ENCODE measurements around the gene PKP3.
"Not testable (repeated sequence)": the region's sequence is repeated elsewhere in the genome, so short reads cannot be mapped to it uniquely, and the experiment has no call there.

The PKP3 gene

DNA sequence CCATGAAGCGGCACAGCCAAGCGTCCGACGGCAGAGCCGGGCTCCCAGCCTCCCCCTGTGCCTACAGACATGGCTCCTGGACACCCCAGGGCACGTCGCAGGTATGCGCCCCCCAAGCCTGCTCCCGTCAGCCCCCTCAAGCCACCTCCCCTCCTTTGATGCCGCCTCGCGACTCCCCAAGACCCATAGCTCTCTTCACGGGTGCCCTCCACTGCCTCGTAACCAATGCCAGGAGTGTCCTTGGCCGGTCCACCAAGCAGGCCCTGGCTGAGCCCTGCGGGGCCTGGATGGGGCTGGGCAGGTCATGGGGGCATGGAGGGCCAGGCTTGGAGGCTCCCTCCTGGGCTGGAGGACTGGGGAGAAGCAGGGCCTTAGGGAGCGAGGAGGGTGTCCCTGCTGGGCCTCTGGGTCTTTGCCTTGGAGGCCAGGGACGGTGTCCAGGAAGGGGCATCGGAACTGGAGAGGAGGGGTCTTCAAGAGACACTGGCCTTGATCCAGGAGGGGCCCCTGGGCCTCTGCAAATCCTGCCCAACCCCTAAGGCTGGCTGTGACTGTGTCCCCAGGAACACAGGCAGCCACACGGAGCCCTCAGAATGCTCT lies 38.6 kb downstream of the PKP3 start:
- Mint-ChIP-seq H3K36me3 (peaks cover 24% of the 10 kb centered on the region), H3K27ac (no peak overlapping the region), H3K27me3 (no peaks in the 10 kb centered on the region), H3K4me1 (peaks cover 10% of the 10 kb centered on the region), H3K4me3 (no peak overlapping the region), H3K9me3 (no peaks in the 10 kb centered on the region)
- no peak for ATAC-seq

DNA sequence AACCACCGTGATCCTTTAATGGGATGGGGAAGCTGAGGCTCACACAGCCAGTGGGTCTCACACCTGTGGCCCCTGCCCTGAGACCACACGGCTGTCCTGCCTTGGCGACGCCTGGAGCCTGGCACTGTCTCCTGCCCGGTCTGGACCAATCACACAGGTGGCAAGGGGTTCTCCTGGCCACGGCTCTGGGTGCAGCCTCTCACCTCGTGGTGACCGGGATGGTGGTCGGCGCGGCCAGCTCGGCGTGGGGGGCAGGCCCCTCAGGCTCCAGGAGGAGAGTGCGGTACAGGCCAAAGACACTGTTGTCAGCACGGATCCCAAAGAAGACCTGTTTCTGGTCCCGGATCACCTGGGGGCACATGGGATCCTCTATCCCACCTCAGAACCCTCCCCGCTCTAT lies 39.1 kb downstream of the PKP3 start:
- Mint-ChIP-seq H3K27me3 (no peaks in the 10 kb centered on the region), H3K27ac (no peak overlapping the region), H3K4me1 (peaks cover 13% of the 10 kb centered on the region), H3K9me3 (no peaks in the 10 kb centered on the region), H3K4me3 (no peak overlapping the region), H3K36me3 (peaks cover 23% of the 10 kb centered on the region)
- no peak for ATAC-seq

DNA sequence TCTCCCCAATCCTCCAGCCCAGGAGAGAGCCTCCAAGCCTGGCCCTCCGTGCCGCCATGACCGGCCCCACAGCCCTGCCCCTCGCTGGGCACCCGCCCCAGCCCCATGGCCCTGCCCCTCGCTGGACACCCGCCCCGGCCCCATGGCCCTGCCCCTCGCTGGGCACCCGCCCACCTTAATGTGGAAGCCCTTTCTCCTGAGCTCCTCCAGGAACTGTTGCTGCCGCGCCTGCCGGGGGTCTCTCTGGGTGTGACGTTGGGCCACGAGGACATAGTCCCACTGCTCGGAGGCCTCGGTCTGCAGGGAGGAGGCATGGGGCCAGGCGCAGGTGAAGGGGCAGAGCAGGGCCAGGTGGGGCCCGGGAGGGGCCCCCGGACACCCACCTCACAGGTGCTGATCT lies 39.6 kb downstream of the PKP3 start:
- no peak for ATAC-seq
- H3K4me1 Mint-ChIP-seq: peaks cover 15% of the 10 kb centered on the region
- H3K27me3 Mint-ChIP-seq: no peaks in the 10 kb centered on the region
- H3K4me3 Mint-ChIP-seq: no peak overlapping the region
- H3K27ac Mint-ChIP-seq: no peak overlapping the region
- no peaks in the 10 kb centered on the region for H3K9me3 Mint-ChIP-seq
- peaks cover 17% of the 10 kb centered on the region for H3K36me3 Mint-ChIP-seq

DNA sequence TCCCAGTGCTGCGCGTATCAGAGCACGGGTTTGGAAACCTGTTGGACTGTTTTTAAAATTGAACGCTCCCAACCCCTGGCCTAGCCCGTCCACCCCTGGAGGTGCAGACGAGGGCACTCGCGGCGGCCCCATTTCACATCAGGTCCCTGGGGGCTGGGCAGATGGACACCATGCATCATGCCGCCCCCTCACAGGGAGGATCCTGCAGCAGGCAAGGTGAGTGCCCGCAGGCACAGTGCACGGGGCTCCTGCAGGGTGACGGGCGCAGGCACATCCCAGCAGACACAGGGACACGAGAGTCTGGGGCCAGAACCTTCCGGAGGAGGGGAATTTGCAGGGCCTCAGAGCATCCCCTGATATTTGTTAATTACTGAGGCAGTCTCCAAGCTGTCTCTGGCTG lies 40.5 kb downstream of the PKP3 start:
- Mint-ChIP-seq H3K4me3 (no peak overlapping the region), H3K36me3 (peaks cover 9% of the 10 kb centered on the region)

DNA sequence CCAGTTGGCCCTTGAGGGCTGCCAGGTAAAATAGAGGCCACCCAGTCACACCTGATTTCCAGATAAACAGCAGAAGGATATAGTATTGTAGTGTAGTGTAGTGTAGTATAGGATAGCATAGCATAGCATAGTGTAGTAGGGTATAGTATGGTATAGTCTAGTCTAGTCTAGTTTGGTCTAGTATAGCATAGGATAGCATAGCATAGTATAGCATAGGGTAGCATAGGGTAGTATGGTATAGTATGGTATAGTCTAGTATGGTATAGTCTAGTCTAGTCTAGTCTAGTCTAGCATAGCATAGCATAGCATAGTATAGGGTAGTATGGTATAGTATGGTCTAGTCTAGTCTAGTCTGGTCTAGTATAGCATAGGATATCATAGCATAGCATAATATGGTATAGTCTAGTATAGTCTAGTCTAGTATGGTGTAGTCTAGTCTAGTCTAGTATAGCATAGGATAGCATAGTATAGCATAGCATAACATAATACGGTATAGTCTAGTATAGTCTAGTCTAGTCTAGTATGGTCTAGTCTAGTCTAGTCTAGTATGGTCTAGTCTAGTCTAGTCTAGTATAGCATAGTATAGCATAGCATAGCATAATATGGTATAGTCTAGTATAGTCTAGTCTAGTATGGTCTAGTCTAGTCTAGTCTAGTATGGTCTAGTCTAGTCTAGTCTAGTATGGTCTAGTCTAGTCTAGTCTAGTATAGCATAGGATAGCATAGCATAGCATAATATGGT lies 41.2 kb downstream of the PKP3 start:
- not testable (repeated sequence) for H3K9me3 Mint-ChIP-seq, H3K36me3 Mint-ChIP-seq, ATAC-seq, H3K4me3 Mint-ChIP-seq, H3K27ac Mint-ChIP-seq, H3K27me3 Mint-ChIP-seq
- peaks cover 28% of the 10 kb centered on the region for H3K4me1 Mint-ChIP-seq

More for the DNA sequence above, 40.5 kb downstream of the PKP3 start:
- no peak for ATAC-seq
- peaks cover 21% of the 10 kb centered on the region for H3K4me1 Mint-ChIP-seq
- H3K9me3 Mint-ChIP-seq: no peaks in the 10 kb centered on the region
- H3K27me3 Mint-ChIP-seq: no peaks in the 10 kb centered on the region
- no peak overlapping the region for H3K27ac Mint-ChIP-seq

DNA sequence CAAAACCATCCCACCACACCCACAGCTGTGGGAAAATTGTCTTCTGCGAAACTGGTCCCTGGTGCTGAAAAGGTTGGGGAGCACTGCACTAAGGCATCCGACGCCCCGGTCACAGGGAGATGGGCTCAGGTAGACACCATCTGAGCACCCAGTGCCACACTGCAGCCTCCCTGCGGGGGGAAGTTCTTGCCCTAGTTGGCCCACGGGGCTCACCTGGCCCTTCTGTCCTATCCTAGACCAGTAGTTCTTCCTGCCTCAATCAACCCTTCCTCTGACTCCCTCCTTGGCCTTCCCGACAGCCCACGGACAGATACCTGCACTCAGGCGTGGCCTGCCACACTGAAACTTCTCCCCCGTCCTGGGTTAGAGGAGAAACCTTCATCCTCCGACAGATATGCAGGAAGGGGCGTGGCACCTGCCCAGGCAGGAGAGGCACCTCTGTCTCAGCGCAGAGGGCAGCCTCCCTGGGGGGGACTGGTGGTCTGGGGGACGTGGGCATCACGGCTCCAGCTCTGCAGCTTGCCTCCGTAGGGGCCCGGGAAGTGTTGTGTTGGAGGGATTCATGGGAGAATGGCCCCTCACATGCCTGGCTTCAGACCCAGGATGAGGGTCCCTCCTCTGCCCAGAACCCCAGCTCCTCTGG lies 43.3 kb downstream of the PKP3 start:
- no peak overlapping the region for H3K27ac Mint-ChIP-seq
- peaks cover 40% of the 10 kb centered on the region for H3K4me1 Mint-ChIP-seq
- peaks cover 5% of the 10 kb centered on the region for H3K36me3 Mint-ChIP-seq
- no peaks in the 10 kb centered on the region for H3K27me3 Mint-ChIP-seq
- H3K9me3 Mint-ChIP-seq: no peaks in the 10 kb centered on the region
- no peak overlapping the region for H3K4me3 Mint-ChIP-seq
- no peak for ATAC-seq

DNA sequence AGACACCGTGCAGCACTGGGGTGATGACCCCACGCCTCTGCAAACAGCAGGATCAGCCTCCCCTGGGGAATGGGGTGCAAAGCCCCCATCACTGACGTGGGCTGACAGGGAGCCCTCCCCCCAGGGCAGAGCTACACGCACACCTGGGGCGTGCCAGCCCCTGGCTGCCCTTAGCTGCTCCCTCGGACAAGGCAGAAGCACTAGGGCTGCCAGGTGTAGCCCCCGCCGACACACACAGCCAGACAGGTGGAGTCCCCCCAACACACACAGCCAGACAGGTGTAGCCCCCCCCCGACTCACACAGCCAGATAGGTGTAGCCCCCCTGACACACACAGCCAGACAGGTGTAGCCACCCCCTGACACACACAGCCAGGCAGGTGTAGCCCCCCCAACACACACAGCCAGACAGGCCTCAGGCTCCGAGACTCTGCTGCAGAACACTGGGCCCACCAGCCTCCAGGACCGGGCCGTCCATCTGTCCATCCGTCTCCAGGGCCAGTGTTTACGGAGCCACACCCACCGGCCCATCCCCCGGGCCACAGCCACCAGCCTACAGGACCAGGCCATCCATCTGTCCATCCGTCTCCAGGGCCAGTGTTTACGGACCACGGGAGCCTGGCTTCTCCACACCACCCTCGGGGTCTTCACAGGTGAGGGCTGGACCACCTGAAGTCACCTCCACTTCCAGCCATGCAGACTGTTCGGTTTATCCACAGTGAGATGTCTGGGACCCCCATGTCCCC lies 44.3 kb downstream of the PKP3 start:
- Mint-ChIP-seq H3K27ac (no peak overlapping the region), H3K36me3 (no peaks in the 10 kb centered on the region)
- no peak for ATAC-seq

DNA sequence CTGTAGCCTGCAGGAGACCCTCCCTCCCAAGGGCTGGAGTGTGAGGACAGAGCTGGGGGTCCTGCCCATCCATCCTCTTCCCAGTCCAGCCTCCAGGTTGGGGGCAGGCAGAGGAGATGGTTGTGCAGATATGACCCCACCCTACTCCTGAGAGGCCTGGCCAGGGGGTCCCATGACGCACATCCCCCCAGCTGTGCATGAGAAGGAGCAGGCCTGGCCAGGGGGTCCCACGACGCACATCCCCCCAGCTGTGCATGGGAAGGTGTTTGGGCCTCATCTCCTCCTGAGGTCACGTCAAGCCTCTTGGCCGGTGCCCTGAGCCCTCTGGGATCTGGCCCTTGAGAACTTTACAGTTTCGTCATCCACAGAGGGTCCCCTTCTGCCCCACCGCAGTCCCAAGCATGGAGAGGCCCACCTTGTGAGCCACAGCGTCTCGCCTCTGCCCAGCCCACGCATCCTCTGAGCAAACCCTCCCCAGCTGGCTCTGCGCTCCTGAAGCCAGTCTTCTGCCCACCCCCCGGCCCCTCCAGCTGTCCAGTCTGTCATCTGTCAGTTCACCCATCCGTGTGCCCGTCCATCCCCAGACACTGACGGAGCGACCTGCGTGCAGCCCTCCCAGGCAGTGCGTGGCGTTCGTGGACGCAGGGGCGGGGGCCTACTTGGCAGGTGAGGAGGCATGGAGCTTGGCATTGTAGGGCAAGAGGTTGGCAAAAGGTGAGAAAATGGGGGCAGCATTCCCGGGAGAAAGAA lies 45.5 kb downstream of the PKP3 start:
- Mint-ChIP-seq H3K36me3 (no peaks in the 10 kb centered on the region), H3K4me3 (peak overlapping the region; percentile 34), H3K27ac (no peak overlapping the region), H3K9me3 (no peaks in the 10 kb centered on the region), H3K27me3 (no peaks in the 10 kb centered on the region), H3K4me1 (peaks cover 46% of the 10 kb centered on the region)
- ATAC-seq: no peak

More for the DNA sequence above, 44.3 kb downstream of the PKP3 start:
- Mint-ChIP-seq H3K9me3 (no peaks in the 10 kb centered on the region), H3K4me3 (no peak overlapping the region), H3K27me3 (no peaks in the 10 kb centered on the region), H3K4me1 (peaks cover 40% of the 10 kb centered on the region)

DNA sequence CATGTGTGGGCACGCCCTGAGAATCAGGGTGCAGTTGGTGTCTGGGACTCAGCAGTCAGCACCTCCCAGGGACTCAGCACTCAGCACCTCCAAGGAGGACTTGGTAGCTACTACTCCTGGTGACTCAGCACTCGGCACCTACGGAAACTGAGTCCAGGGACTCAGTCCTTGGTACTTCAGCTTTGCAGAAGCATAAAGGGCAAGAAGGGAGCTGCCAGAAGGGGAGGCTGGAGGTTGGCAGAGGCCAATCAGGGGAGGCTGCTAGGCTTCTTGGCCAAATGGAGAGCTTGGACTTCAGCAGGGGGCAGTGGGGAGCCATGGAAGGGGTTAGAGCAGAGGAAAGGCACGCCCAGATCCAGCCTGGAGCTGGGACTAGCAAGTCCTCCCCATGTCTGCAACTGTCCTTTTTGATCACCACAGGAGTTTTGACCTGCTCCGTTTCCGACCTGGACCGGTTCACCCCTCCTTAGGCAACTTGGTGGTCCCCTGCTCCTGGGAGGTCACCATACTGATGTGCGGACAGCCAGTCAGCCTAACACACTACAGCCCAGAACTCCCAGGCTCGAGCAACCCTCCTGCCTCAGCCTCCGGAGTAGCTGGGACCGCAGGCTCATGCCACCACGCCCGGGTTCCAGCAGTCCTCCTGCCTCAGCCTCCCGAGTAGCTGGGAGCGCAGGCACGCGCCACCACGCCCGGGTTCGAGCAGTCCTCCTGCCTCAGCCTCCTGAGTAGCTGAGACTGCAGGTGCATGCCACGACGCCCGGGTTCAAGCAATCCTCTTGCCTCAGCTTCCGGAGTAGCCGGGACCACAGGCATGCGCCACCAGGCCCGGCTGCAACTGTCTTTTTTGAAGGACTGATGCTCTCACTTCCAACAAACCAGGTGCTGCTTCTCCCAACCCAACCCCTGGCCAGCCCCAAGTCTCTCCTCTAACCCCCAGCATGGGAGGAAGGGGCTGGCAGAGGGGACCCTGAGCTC lies 46.3 kb downstream of the PKP3 start:
- ATAC-seq: no peak
- no peaks in the 10 kb centered on the region for H3K36me3 Mint-ChIP-seq
- H3K9me3 Mint-ChIP-seq: no peaks in the 10 kb centered on the region
- H3K4me1 Mint-ChIP-seq: peaks cover 46% of the 10 kb centered on the region
- H3K27ac Mint-ChIP-seq: peak overlapping the region; percentile 53
- peak overlapping the region; percentile 74 for H3K4me3 Mint-ChIP-seq
- H3K27me3 Mint-ChIP-seq: no peaks in the 10 kb centered on the region

DNA sequence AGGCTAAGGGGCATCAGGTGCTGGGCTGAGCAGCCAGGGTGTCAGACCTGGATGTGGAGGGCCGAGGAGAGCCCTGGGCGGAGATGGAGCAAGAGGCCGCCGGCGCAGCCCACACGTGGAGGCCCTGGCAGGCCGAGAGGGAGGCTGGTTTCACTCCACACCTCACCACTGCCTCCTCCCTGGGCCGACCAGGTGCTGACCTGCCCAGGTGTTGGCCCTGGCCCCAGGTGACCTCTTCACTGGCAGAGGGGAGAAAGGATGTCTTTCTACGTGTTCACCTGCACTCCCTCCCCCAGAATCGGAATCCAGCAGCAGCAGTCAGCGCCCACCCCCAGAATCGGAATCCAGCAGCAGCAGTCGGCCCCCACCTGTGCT lies 47.0 kb downstream of the PKP3 start:
- Mint-ChIP-seq H3K27me3 (no peaks in the 10 kb centered on the region), H3K27ac (peak overlapping the region; percentile 53), H3K4me3 (peak overlapping the region; percentile 74), H3K36me3 (no peaks in the 10 kb centered on the region), H3K9me3 (no peaks in the 10 kb centered on the region), H3K4me1 (peaks cover 46% of the 10 kb centered on the region)
- no peak for ATAC-seq

DNA sequence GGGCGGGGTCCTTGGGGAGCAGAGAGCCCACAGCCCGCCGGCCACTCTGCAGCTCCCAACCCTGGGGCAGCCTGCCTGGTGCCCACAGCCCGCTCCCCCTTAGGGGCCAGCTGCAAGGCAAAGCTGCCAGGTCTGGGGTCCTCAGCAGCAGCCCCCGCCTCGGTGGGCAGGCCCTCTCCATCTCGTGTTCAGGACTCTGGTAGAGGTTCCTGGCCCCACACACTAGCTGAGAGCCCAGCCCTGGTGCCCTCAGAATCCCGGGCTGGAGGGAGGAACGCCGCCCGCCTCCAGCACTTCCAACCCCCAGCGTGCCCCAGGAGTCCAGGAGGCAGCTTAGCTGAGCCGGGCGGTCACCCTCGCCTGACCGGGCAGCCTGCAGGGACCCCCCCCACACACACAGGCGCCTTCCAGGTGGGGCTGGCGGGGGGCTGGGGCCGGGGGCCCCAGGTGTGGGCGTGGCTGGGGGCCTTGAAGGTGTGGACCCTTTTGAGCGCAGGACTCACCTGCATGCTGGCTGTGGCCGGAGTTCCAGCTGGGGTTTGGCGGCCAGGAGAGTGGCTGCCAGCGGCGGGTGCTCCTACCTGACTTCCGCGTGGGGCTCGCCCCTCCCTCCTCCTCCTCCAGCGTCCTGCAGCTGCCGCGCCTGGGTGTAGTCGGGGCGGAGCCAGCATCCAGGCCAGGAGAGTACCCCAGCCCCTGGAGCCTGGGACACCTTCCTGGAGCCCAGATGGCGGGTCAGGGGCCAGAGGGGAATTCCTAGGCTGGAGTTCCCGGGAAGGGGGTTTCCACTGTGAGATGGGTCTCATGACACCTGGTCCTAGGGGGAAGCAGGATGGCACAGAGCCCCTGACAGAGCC lies 47.6 kb downstream of the PKP3 start, which contains the start of gene ANO9:
Gene ANO9 (minus strand): TSS at position 594 of the 857 bp plus-strand sequence. CDS start 85 bp downstream, at position 509.
- H3K27me3 Mint-ChIP-seq: no peaks in the 10 kb centered on the region
- H3K4me3 Mint-ChIP-seq: peak within 1 kb of the TSS; percentile 74
- H3K9me3 Mint-ChIP-seq: no peaks in the 10 kb centered on the region
- peak within 1 kb of the TSS; percentile 53 for H3K27ac Mint-ChIP-seq
- peak; percentile 85 for ATAC-seq
- no peaks in the 10 kb centered on the region for H3K36me3 Mint-ChIP-seq
- peaks cover 41% of the 10 kb centered on the region for H3K4me1 Mint-ChIP-seq

DNA sequence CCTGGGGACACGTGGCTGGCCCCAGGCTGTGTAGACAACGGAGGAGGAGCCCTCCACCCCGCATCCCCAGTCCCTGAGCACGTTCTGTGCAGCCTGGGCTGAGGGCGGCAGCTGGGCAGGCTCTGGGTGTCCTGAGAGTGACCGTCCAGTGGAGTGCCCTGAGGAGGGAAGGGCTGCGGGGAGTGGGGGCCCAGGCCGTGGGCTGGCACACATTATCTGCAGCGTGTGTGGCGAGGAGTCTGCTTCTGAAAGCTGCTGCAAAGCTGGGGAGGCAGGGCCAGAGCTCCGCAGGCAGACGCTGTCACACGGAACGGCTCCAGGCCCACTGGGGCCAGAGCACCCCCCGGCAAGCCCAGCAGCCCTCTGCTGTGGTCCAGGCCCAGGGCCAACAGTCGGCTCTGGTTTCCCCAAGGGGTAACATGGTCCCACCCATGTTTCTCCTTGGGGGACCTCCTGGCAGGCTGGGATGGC lies 48.6 kb downstream of the PKP3 start:
- no peaks in the 10 kb centered on the region for H3K27me3 Mint-ChIP-seq
- peaks cover 35% of the 10 kb centered on the region for H3K4me1 Mint-ChIP-seq
- H3K4me3 Mint-ChIP-seq: no peak overlapping the region
- H3K27ac Mint-ChIP-seq: no peak overlapping the region
- no peaks in the 10 kb centered on the region for H3K9me3 Mint-ChIP-seq
- H3K36me3 Mint-ChIP-seq: no peaks in the 10 kb centered on the region
- ATAC-seq: no peak

DNA sequence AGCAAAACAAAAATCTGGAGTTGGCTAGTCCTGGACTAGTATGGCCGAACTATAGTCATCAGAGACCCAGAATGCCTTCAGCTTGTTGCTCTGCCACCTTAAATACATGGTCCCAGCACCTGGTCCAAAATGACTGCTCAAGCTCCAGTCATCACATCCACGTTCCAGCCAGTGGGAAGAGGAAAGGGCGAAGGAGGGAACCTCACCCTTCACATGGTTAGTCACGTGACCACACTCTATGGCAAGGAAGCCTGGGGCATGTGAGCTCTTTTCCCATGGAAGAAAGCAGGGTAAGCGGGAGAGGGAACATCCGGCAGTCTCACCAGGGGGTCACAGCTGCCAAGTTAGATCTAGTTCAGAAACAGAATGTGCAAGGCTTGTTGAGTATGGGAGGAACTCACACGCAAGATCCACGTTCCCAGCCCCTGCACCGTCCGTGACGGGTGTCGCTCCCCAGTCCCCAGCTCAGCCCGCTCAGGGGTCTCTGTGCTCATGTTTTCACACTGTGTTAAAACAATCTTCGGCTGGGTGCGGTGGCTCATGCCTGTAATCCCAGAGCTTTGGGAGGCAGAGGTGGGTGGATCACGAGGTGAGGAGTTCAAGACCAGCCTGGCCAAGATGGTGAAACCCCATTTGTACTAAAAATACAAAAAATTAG lies 49.7 kb downstream of the PKP3 start:
- no peak overlapping the region for H3K27ac Mint-ChIP-seq
- H3K27me3 Mint-ChIP-seq: no peaks in the 10 kb centered on the region
- no peak overlapping the region for H3K4me3 Mint-ChIP-seq
- no peak for ATAC-seq
- no peaks in the 10 kb centered on the region for H3K36me3 Mint-ChIP-seq
- no peaks in the 10 kb centered on the region for H3K9me3 Mint-ChIP-seq
- peaks cover 38% of the 10 kb centered on the region for H3K4me1 Mint-ChIP-seq
